B cell (primary cell): ENCODE measurements around the gene DCAF7.

Experiments
- EZH2 ChIP-seq: IDR thresholded peaks from 2 replicates; pipeline ENCODE4 v1.6.1; 2012; ENCODE audit warnings: borderline replicate concordance, low read depth, mild to moderate bottlenecking, moderate library complexity, low read length; ENCODE audit not compliant: insufficient read depth, poor library complexity, severe bottlenecking
- TF ChIP-seq, protein P1 (sequence below): fragments of 200-600 bp; IDR thresholded peaks from one replicate; pipeline ENCODE4 v1.8.0; 2022; ENCODE audit warnings: antibody characterized with exemption, mild to moderate bottlenecking

DNA sequence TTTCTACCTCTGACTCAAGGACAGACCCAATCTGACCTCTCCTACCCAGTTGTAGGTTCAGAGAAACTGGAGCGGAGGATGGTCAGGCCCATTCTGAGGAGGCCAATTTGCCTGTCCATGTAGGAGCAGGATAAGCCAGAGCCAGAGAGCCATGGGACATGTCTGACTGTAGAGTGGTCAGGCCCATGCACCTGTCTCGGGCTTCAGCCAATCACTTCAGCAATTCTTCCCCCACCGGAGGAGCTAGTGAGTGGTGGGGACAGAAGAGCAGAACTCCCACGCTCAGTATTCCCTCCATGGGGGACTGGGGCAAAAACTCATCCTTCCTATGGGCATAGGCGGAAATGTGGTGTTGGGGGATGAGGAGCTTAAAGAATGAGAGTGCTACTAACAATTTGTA is 14.3 kb downstream of the DCAF7 start:
- TF ChIP-seq, protein P1, sequence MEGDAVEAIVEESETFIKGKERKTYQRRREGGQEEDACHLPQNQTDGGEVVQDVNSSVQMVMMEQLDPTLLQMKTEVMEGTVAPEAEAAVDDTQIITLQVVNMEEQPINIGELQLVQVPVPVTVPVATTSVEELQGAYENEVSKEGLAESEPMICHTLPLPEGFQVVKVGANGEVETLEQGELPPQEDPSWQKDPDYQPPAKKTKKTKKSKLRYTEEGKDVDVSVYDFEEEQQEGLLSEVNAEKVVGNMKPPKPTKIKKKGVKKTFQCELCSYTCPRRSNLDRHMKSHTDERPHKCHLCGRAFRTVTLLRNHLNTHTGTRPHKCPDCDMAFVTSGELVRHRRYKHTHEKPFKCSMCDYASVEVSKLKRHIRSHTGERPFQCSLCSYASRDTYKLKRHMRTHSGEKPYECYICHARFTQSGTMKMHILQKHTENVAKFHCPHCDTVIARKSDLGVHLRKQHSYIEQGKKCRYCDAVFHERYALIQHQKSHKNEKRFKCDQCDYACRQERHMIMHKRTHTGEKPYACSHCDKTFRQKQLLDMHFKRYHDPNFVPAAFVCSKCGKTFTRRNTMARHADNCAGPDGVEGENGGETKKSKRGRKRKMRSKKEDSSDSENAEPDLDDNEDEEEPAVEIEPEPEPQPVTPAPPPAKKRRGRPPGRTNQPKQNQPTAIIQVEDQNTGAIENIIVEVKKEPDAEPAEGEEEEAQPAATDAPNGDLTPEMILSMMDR = no peak
- TF ChIP-seq EZH2 = no peak
